Measurements from ENCODE around the gene GFPT1. TPM values are rescaled to one million over a fixed set of nuclear protein-coding genes. Genes with fewer than 3 reads are reported as not detected.
A peak's percentile ranks its signal among the peaks of the same experiment; 100 is the strongest.
"Not testable (repeated sequence)": the region's sequence is repeated elsewhere in the genome, so short reads cannot be mapped to it uniquely, and the experiment has no call there.

GFPT1 gene
- total and polyA plus RNA-seq, 12 donors: 5.0 to 90.3 (median 60.5) TPM

DNA sequence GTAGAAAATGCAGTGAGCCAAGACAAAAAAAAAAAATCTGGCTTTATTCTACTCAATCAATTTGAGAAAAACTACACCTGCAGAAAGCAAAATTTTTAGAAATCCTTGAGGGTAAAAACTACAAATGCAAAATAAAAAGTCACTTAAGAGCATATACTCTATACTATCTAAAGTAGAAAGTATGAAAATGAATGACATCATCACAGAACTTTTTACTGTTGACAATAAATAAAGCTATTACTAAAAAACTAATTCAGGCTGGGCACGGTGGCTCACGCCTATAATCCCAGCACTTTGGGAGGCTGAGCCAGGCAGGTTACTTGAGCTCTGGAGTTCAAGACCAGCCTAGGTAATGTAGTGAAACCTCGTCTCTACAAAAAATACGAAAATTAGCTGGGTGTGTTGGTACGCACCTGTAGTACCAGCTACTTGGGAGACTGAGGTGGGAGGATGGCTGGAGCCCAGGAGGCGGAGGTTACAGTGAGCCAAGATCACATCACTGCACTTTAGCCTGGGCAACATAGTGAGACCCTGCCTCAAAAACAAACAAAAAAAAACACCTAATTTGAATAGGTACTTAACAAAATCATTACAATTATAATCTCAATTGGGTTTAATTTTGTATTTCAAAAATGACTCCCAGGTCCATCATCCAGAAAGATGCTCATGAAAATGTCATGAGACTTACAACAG, 42.6 kb upstream of the GFPT1 start:
- 92 to 96% methylated on average over 6 of the region's 6 CpGs for WGBS, 2 donors
- no peak overlapping the region for H3K4me3 ChIP-seq
- DNase-seq: no peak
- H3K27ac ChIP-seq: peak overlapping the region in 1 of 10 donors; percentile 13
- H3K4me1 ChIP-seq: peaks cover 0 to 14% (median 4%) of the 10 kb centered on the region in 9 donors
- TF ChIP-seq, protein P1, sequence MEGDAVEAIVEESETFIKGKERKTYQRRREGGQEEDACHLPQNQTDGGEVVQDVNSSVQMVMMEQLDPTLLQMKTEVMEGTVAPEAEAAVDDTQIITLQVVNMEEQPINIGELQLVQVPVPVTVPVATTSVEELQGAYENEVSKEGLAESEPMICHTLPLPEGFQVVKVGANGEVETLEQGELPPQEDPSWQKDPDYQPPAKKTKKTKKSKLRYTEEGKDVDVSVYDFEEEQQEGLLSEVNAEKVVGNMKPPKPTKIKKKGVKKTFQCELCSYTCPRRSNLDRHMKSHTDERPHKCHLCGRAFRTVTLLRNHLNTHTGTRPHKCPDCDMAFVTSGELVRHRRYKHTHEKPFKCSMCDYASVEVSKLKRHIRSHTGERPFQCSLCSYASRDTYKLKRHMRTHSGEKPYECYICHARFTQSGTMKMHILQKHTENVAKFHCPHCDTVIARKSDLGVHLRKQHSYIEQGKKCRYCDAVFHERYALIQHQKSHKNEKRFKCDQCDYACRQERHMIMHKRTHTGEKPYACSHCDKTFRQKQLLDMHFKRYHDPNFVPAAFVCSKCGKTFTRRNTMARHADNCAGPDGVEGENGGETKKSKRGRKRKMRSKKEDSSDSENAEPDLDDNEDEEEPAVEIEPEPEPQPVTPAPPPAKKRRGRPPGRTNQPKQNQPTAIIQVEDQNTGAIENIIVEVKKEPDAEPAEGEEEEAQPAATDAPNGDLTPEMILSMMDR (IDR thresholded peaks at IDR 0.05): no peak
- intact Hi-C loops (cut with DNase I): no loop called here
- no peaks in the 10 kb centered on the region for H3K9me3 ChIP-seq
- peaks cover 0 to 75% (median 54%) of the 10 kb centered on the region in 9 donors for H3K36me3 ChIP-seq
- no peaks in the 10 kb centered on the region for H3K27me3 ChIP-seq
- ATAC-seq: no peak

DNA sequence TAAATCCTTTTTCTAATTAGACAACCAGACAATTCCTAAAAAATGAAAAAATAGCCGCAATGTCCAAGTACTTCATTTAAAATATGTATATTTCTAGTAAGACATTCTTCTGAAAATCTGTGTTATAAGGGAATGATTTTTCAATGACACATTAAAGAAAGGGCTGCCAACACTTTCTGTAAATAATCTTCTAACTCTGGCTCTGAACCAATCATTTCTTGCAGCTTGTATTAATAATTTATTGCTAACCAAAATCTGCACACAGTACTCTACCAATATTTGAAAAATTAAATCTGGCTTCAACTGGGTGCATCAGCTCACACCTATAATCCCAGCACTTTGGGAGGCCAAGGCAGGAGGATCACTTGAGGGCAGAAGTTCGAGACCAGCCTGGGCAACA, 42.0 kb upstream of the GFPT1 start:
- no peak overlapping the region for H3K4me3 ChIP-seq
- DNase-seq (no peak), ATAC-seq (no peak)
- TF ChIP-seq, protein P1 (IDR thresholded peaks at IDR 0.05): no peak
- H3K9me3 ChIP-seq: no peaks in the 10 kb centered on the region
- peak overlapping the region in 4 of 10 donors; percentile 13 to 32 (median 18) for H3K27ac ChIP-seq
- H3K36me3 ChIP-seq: peaks cover 0 to 77% (median 54%) of the 10 kb centered on the region in 9 donors
- intact Hi-C loops (cut with DNase I): no loop called here
- no peaks in the 10 kb centered on the region for H3K27me3 ChIP-seq
- H3K4me1 ChIP-seq: peaks cover 0 to 20% (median 5%) of the 10 kb centered on the region in 9 donors
- WGBS, 2 donors: 92 to 94% methylated on average over 2 of the region's 2 CpGs

DNA sequence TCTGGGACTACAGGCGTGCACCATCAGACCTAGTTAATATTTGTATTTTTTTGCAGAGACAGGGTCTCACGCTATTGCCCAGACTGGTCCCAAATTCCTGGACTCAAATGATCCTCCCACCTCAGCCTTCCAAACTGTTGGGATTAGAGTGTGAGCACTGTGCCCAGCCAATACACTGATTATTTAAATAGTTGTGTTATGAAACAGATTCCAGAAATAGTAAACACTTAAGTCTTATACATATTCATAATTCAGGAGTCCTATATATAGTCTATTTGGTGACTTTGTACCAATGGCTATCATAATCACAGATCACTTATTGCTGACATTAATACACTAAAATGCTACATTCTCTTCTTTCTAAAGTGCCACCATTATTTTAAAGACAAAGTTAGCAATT, 37.4 kb upstream of the GFPT1 start:
- TF ChIP-seq, protein P1 (IDR thresholded peaks at IDR 0.05): no peak
- Histone ChIP-seq H3K27ac (peak overlapping the region in 4 of 10 donors; percentile 27 to 66 (median 40)), H3K9me3 (no peaks in the 10 kb centered on the region), H3K4me3 (no peak overlapping the region), H3K4me1 (peaks cover 0 to 31% (median 5%) of the 10 kb centered on the region in 9 donors), H3K27me3 (no peaks in the 10 kb centered on the region), H3K36me3 (peaks cover 0 to 95% (median 43%) of the 10 kb centered on the region in 9 donors)
- ATAC-seq (peak; percentile 29 to 79 (median 73)), DNase-seq (no peak)
- intact Hi-C loops (cut with DNase I): no loop called here
- 82% methylated on average over 2 of the region's 2 CpGs for WGBS, 2 donors

DNA sequence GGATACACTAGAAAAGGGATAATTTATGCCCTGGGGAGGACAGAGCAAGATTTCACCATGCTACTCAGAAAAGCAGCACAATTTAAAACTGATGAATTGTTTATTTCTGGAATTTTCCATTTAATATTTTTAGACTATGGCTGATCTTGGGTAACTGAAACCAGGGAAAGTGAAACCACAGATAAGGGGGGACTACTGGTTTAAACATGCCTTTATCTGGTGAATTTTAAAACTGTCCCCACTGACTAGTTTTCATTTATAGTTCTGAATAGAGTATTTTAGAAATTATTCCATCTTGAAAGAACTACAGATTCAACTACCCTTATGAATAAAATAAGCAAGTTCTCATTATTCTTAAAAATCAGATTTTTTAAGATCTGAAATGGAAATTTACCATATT, 35.2 kb upstream of the GFPT1 start:
- Histone ChIP-seq H3K4me3 (no peak overlapping the region), H3K36me3 (peaks cover 0 to 95% (median 46%) of the 10 kb centered on the region in 9 donors), H3K9me3 (no peaks in the 10 kb centered on the region), H3K4me1 (peaks cover 0 to 22% (median 5%) of the 10 kb centered on the region in 9 donors), H3K27me3 (no peaks in the 10 kb centered on the region), H3K27ac (peak overlapping the region in 1 of 10 donors; percentile 37)
- no peak for ATAC-seq
- DNase-seq: no peak
- intact Hi-C loops (cut with DNase I): no loop called here
- TF ChIP-seq, protein P1 (IDR thresholded peaks at IDR 0.05): no peak

DNA sequence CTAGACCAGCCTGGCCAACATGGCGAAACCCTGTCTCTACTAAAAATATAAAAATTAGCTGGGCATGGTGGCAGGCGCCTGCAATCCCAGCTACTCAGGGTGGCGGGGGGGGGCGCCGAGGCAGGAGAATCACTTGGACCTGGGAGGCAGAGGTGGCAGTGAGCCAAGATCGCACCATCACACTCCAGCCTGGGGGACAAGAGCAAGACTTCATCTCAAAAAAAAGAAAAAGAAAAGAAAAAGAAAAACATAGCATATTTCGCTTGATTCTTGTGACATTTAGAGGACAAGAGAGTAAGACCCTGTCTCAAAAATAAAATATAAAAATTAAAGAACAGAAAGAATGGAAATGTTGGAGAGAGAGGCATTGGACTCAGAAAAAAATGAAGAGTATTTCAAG, 32.1 kb upstream of the GFPT1 start:
- ATAC-seq; DNase-seq; intact Hi-C loops (cut with DNase I); H3K9me3 ChIP-seq; H3K27ac ChIP-seq; H3K27me3 ChIP-seq; H3K4me3 ChIP-seq: not testable (repeated sequence)
- WGBS, 2 donors: 85 to 88% methylated on average over 7 of the region's 7 CpGs
- Histone ChIP-seq H3K36me3 (peaks cover 0 to 97% (median 41%) of the 10 kb centered on the region in 9 donors), H3K4me1 (peaks cover 0 to 13% (median 0%) of the 10 kb centered on the region in 9 donors)

Data from heart right ventricle (tissue), 16 donors.